ENCODE measurements around the gene ZNF883. TPM values are rescaled to one million over a fixed set of nuclear protein-coding genes. Genes with fewer than 3 reads are reported as not detected.

The ZNF883 gene
- total and polyA plus RNA-seq, 2 of the 8 experiments (the other 6 are each of a cell fraction or from before 2014, with no cell fraction given) = 6.1 to 20.2 TPM

- Histone ChIP-seq H3K14ac (ENCODE audit: insufficient read length) (no peak overlapping the region), H2BK20ac (ENCODE audit: low read length) (no peak overlapping the region), H2AFZ (ENCODE audit: low read length) (no peak overlapping the region), H3K27ac (ENCODE audit: low read depth, low read length) (no peak overlapping the region), H2BK12ac (ENCODE audit: low read depth, low read length) (no peak overlapping the region), H4K5ac (ENCODE audit: insufficient read length, low read depth, low read length) (peak overlapping the region; percentile 52), H2AK5ac (ENCODE audit: low read depth, low read length) (no peak overlapping the region), H4K20me1 (replicated peaks in 1 of 2; ENCODE audit: control insufficient read depth in 1 of 2, insufficient read depth in 2 of 2, low read length in 2 of 2) (no peaks in the 10 kb centered on the region), H3K27me3 (replicated peaks in 1 of 4; ENCODE audit: control insufficient read depth in 3 of 4, extremely low read depth in 1 of 4, insufficient read depth in 3 of 4, low read length in 3 of 4) (no peaks in the 10 kb centered on the region), H3K4ac (replicated peaks; ENCODE audit: insufficient read length, low read depth, low read length) (peak overlapping the region; percentile 69), H3K4me1 (replicated peaks in 1 of 4; ENCODE audit: control insufficient read depth in 3 of 4, insufficient read depth in 4 of 4, low read length in 3 of 4) (no peaks in the 10 kb centered on the region), H2BK5ac (ENCODE audit: low read depth, low read length) (no peak overlapping the region), H3K4me2 (ENCODE audit: insufficient read depth in 1 of 2, low read depth in 2 of 2, low read length in 2 of 2) (no peak overlapping the region), H3K36me3 (ENCODE audit: control insufficient read depth in 2 of 4, insufficient read depth in 4 of 4, low read length in 3 of 4) (peaks cover 0 to 43% (median 16%) of the 10 kb centered on the region in 4 experiments; a peak in 7 of 8 replicates), H3K23ac (ENCODE audit: insufficient read length) (no peak overlapping the region), H3K9ac (replicated peaks in 1 of 4; ENCODE audit: extremely low read depth in 1 of 4, low read depth in 3 of 4, low read length in 3 of 4) (no peak overlapping the region), H3K79me1 (ENCODE audit: low read depth, low read length) (no peaks in the 10 kb centered on the region), H3K56ac (replicated peaks; ENCODE audit: insufficient read length, low read depth, low read length) (no peak overlapping the region), H3K23me2 (ENCODE audit: low read depth, low read length) (no peaks in the 10 kb centered on the region), H3K9me3 (ENCODE audit: insufficient read depth in 2 of 2, low read depth in 1 of 2, low read length in 1 of 2) (peaks cover 27 to 32% of the 10 kb centered on the region in 2 experiments), H4K8ac (ENCODE audit: extremely low read depth, insufficient read depth, low read length) (no peak overlapping the region), H2BK15ac (ENCODE audit: low read length) (no peak overlapping the region), H2BK120ac (replicated peaks; ENCODE audit: low read depth, low read length) (no peak overlapping the region), H3K79me2 (ENCODE audit: control insufficient read depth in 1 of 2, insufficient read depth in 2 of 2, low read length in 2 of 2) (no peaks in the 10 kb centered on the region), H4K91ac (replicated peaks; ENCODE audit: insufficient read length, low read length) (no peak overlapping the region), H3K4me3 (ENCODE audit: extremely low read depth in 1 of 4, insufficient read depth in 2 of 4, low read depth in 3 of 4, low read length in 4 of 4) (peak overlapping the region in 1 of 4 experiments; percentile 30; a peak in 1 of 8 replicates), H3K18ac (ENCODE audit: extremely low read depth, low read length) (no peak overlapping the region)
- 53% methylated on average over 1 of the region's 1 CpG; no CpG with 5 or more reads in 1 of the 2 experiments for WGBS, 2 experiments (ENCODE audit: extremely low coverage in 1 of 2, insufficient coverage in 1 of 2, insufficient read length in 1 of 2, insufficient replicate concordance in 2 of 2, low coverage in 1 of 2, low lambda C conversion rate in 2 of 2, missing lambda C conversion rate in 1 of 2)
- CTCF ChIA-PET (ENCODE audit: partially characterized antibody) = no interaction called here
- POLR2A ChIA-PET (ENCODE audit: partially characterized antibody) = no interaction called here
- no peak for TF ChIP-seq SIN3A (conservative IDR thresholded peaks at IDR 0.05 in 1 of 2, IDR thresholded peaks at IDR 0.05 in 1 of 2; ENCODE audit: low read depth in 1 of 2, low read length in 2 of 2)
- no peak for TF ChIP-seq HDAC2 (IDR thresholded peaks at IDR 0.05; ENCODE audit: borderline replicate concordance in 1 of 2, low read depth in 2 of 2, low read length in 2 of 2)
- DNase-seq (ENCODE audit: low read depth in 1 of 2, low spot score in 2 of 2) = no peak
- FAIRE-seq = no peak
These were observed 6.2 kb downstream of the ZNF883 start for GRCh38 chr9:113005777-113006176.
